GM12878 (cell line): Measurements from ENCODE around the gene NDUFC1. TPM values are rescaled to one million over a fixed set of nuclear protein-coding genes. Genes with fewer than 3 reads are reported as not detected.

Experiments used
- CBX3 ChIP-seq: fragments of 200-600 bp; sonication (generic); IDR thresholded peaks from 2 replicates; pipeline ENCODE4 v1.6.1; 2016; ENCODE audit warnings: low read depth, borderline replicate concordance
- CEBPB ChIP-seq, 2 experiments: fragments of 150-350 bp in 1 of 2; IDR thresholded peaks; 2 replicates each; pipeline ENCODE4 v1.6.1; 2012 to 2014; ENCODE audit warnings: low read depth in 2 of 2, low read length in 2 of 2, borderline replicate concordance in 1 of 2, inconsistent platforms in 1 of 2
- CTCF ChIP-seq, 3 experiments: IDR thresholded peaks in 2 of 3; conservative IDR thresholded peaks in 1 of 3; 2 replicates each; pipeline ENCODE4 v1.5.1; 2011; ENCODE audit warnings: low read depth in 3 of 3, low read length in 3 of 3, mild to moderate bottlenecking in 3 of 3, control low read depth in 2 of 3, moderate library complexity in 2 of 3, inconsistent platforms in 1 of 3, mixed read lengths in 1 of 3; ENCODE audit not compliant: control insufficient read depth in 2 of 3, insufficient read depth in 1 of 3; ENCODE audit errors: extremely low read depth in 1 of 3
- DPF2 ChIP-seq: fragments of 450-650 bp; IDR thresholded peaks from 2 replicates; pipeline ENCODE4 v1.6.1; 2017; ENCODE audit warnings: mild to moderate bottlenecking
- GATAD2B ChIP-seq: fragments of 450-650 bp; conservative IDR thresholded peaks from 2 replicates; pipeline ENCODE4 v1.6.1; 2017; ENCODE audit warnings: low read depth, mild to moderate bottlenecking, moderate library complexity
- HDAC6 ChIP-seq: fragments of 200-600 bp; sonication (generic); IDR thresholded peaks from one replicate; pipeline ENCODE4 v1.8.0; 2017; ENCODE audit warnings: antibody characterized with exemption; ENCODE audit not compliant: unreplicated experiment
- MEF2A ChIP-seq: IDR thresholded peaks from 2 replicates; pipeline ENCODE4 v1.6.1; 2011; ENCODE audit warnings: low read depth, mild to moderate bottlenecking, low read length, moderate library complexity; ENCODE audit not compliant: insufficient read depth
- MLLT1 ChIP-seq: fragments of 450-650 bp; IDR thresholded peaks from 2 replicates; pipeline ENCODE4 v1.6.1; 2016; ENCODE audit warnings: mild to moderate bottlenecking
- MYC ChIP-seq: IDR thresholded peaks from 2 replicates; pipeline ENCODE4 v1.6.1; 2011; ENCODE audit warnings: mild to moderate bottlenecking, low read length, moderate library complexity, inconsistent platforms; ENCODE audit not compliant: insufficient read depth, insufficient replicate concordance, insufficient read length, severe bottlenecking
- NBN ChIP-seq: fragments of 450-650 bp; IDR thresholded peaks from 2 replicates; pipeline ENCODE4 v1.6.1; 2016
- NFYB ChIP-seq: IDR thresholded peaks from 2 replicates; pipeline ENCODE4 v1.6.1; 2011; ENCODE audit warnings: low read depth, mild to moderate bottlenecking, low read length, improper control_type of control experiment, moderate library complexity; ENCODE audit not compliant: insufficient read depth
- NR2C1 ChIP-seq: fragments of 450-650 bp; IDR thresholded peaks from 2 replicates; pipeline ENCODE4 v1.6.1; 2017; ENCODE audit warnings: antibody characterized with exemption, mild to moderate bottlenecking, moderate library complexity
- NR2F1 ChIP-seq: fragments of 450-650 bp; conservative IDR thresholded peaks from 2 replicates; pipeline ENCODE4 v1.6.1; 2017; ENCODE audit warnings: mild to moderate bottlenecking
- POLR2AphosphoS2 ChIP-seq: IDR thresholded peaks from 2 replicates; pipeline ENCODE4 v1.6.1; 2011; ENCODE audit warnings: low read depth, mild to moderate bottlenecking, low read length, improper control_type of control experiment, moderate library complexity
- RB1 ChIP-seq: fragments of 450-650 bp; formaldehyde crosslinking; IDR thresholded peaks from 2 replicates; pipeline ENCODE4 v1.6.1; 2017; ENCODE audit warnings: mild to moderate bottlenecking, borderline replicate concordance
- RBBP5 ChIP-seq: fragments of 200-600 bp; sonication (generic); conservative IDR thresholded peaks from 2 replicates; pipeline ENCODE4 v1.6.1; 2016
- RELA ChIP-seq: fragments of 450-650 bp; IDR thresholded peaks from 2 replicates; pipeline ENCODE4 v1.8.0; 2014; ENCODE audit warnings: borderline replicate concordance; ENCODE audit not compliant: partially characterized antibody
- RELB ChIP-seq: fragments of 450-650 bp; IDR thresholded peaks from 2 replicates; pipeline ENCODE4 v1.6.1; 2017; ENCODE audit warnings: low read depth, mild to moderate bottlenecking, moderate library complexity
- RFX5 ChIP-seq: IDR thresholded peaks from 2 replicates; pipeline ENCODE4 v1.6.1; 2011; ENCODE audit warnings: low read depth, low read length, improper control_type of control experiment
- SMAD5 ChIP-seq: IDR thresholded peaks from 2 replicates; pipeline ENCODE4 v1.6.1; 2016; ENCODE audit warnings: antibody characterized with exemption, low read depth
- TAF1 ChIP-seq: IDR thresholded peaks from 2 replicates; pipeline ENCODE4 v1.6.1; 2011; ENCODE audit warnings: mild to moderate bottlenecking, low read depth, low read length, borderline replicate concordance
- USF1 ChIP-seq: IDR thresholded peaks from 2 replicates; pipeline ENCODE4 v1.6.1; 2011; ENCODE audit warnings: borderline replicate concordance, low read depth, mild to moderate bottlenecking, moderate library complexity, mixed read lengths, low read length; ENCODE audit not compliant: insufficient read depth; ENCODE audit errors: extremely low read length
- ZNF207 ChIP-seq: fragments of 450-650 bp; IDR thresholded peaks from 2 replicates; pipeline ENCODE4 v1.6.1; 2014; ENCODE audit warnings: antibody characterized with exemption, mild to moderate bottlenecking, borderline replicate concordance
- ZNF24 ChIP-seq: fragments of 450-650 bp; IDR thresholded peaks from 2 replicates; pipeline ENCODE4 v1.6.1; 2017; ENCODE audit warnings: antibody characterized with exemption, mild to moderate bottlenecking
- ZZZ3 ChIP-seq: IDR thresholded peaks from 2 replicates; pipeline ENCODE4 v1.6.1; 2011; ENCODE audit warnings: low read depth; ENCODE audit not compliant: control insufficient read depth, insufficient read length
- polyA plus RNA-seq, 11 experiments: library from polyadenylated mRNA; depleted of rRNA in 4 of 11; unstranded in 6 of 11; stranded (reverse) in 5 of 11; fragments of >200 nt; fragmentation: Nextera tagmentation in 4 of 11; fragmentation: Illumina TruSeq in 1 of 11; extraction: Ambion mirVana in 4 of 11; extraction: Trizol in 1 of 11; gene quantifications; 1 replicate in 1 of 11; 2 replicates in 10 of 11; pipeline versions ENCODE4 v1.2.1 to v1.2.3, GENCODE V29; 2011 to 2016; ENCODE audit warnings: inconsistent platforms in 2 of 11, missing spikeins in 2 of 11, low read depth in 1 of 11
- total RNA-seq, 4 experiments: library from RNA; depleted of rRNA in 3 of 4; stranded (reverse); fragments of >200 nt in 3 of 4; fragmentation: Illumina TruSeq in 1 of 4; extraction: Trizol in 1 of 4; gene quantifications; 2 replicates each; pipeline versions ENCODE4 v1.2.1 to v1.2.3, GENCODE V29; 2013 to 2021

NDUFC1 gene
- total and polyA plus RNA-seq, 10 of the 15 experiments (the other 5 are each of a cell fraction or from before 2014, with no cell fraction given): 25.5 to 242 (median 68.9) TPM

GRCh38 chr4:139266583-139267257 lies 35.6 kb downstream of the NDUFC1 start (continued):
- TF ChIP-seq MYC: no peak
- no peak for TF ChIP-seq POLR2AphosphoS2
- peak; percentile 73; the same call in 1 of the 2 replicates for TF ChIP-seq RELB
- peak in 1 of 2 experiments; percentile 95; a peak in 1 of 4 replicates for TF ChIP-seq CEBPB (IDR thresholded peaks at IDR 0.05; ENCODE audit: borderline replicate concordance in 1 of 2, low read depth in 2 of 2, low read length in 2 of 2)
- TF ChIP-seq MLLT1: peak; percentile 93
- peak; percentile 87 for TF ChIP-seq NR2C1
- peak; percentile 85 for TF ChIP-seq DPF2
- TF ChIP-seq NBN: peak; percentile 95
- TF ChIP-seq MEF2A: peak; percentile 79
- peak; percentile 100 for TF ChIP-seq NR2F1
- TF ChIP-seq HDAC6: no peak
- TF ChIP-seq NFYB: no peak
- peak; percentile 93 for TF ChIP-seq USF1
- no peak for TF ChIP-seq ZZZ3
- TF ChIP-seq RELA: peak; percentile 80
- no peak for TF ChIP-seq RFX5
- TF ChIP-seq SMAD5: no peak
- no peak for TF ChIP-seq ZNF24
- no peak for TF ChIP-seq CBX3
- TF ChIP-seq RBBP5: no peak
- TF ChIP-seq TAF1: peak; percentile 72; the same call in 1 of the 2 replicates
- TF ChIP-seq RB1: no peak
- no peak for TF ChIP-seq CTCF (IDR thresholded peaks at IDR 0.05 in 2 of 3, conservative IDR thresholded peaks at IDR 0.05 in 1 of 3; ENCODE audit: control insufficient read depth in 2 of 3, extremely low read depth in 1 of 3, insufficient read depth in 1 of 3, low read depth in 3 of 3, low read length in 3 of 3)
- 0 out of 2 replicates have a peak, but pooled peaks have one; percentile 13 for TF ChIP-seq ZNF207
- TF ChIP-seq GATAD2B: peak; percentile 78
